Smooth muscle cell (in vitro differentiated cells): ENCODE results near the gene SPTSSA. TPM values are rescaled to one million over a fixed set of nuclear protein-coding genes. Genes with fewer than 3 reads are reported as not detected.

ENCODE experiments used
- DNase-seq: peaks from one replicate; lab custom pipeline; 2025; ENCODE audit not compliant: unreplicated experiment; lab: John Stamatoyannopoulos, UW
- H2AFZ ChIP-seq: fragments of 200-600 bp; sonication (generic); 2 replicates; pipeline ENCODE4 v1.6.0; 2016; ENCODE audit warnings: antibody characterized with exemption, low read depth, mild to moderate bottlenecking
- H3F3A ChIP-seq: fragments of 200-600 bp; sonication (generic); 2 replicates; pipeline ENCODE4 v1.6.0; 2017; ENCODE audit warnings: antibody characterized with exemption, low read depth
- H3K27ac ChIP-seq: fragments of 200-600 bp; sonication (generic); 2 replicates; pipeline ENCODE4 v1.5.1; 2016; ENCODE audit warnings: low read depth, mild to moderate bottlenecking
- H3K27me3 ChIP-seq: fragments of 200-600 bp; sonication (generic); 2 replicates; pipeline ENCODE4 v1.6.1; 2016; ENCODE audit warnings: low read depth, mild to moderate bottlenecking
- H3K36me3 ChIP-seq: fragments of 200-600 bp; sonication (generic); 2 replicates; pipeline ENCODE4 v1.5.1; 2016; ENCODE audit warnings: low read depth
- H3K4me1 ChIP-seq: fragments of 200-600 bp; sonication (generic); 2 replicates; pipeline ENCODE4 v1.5.1; 2016; ENCODE audit warnings: low read depth
- H3K4me2 ChIP-seq: fragments of 200-600 bp; sonication (generic); 2 replicates; pipeline ENCODE4 v1.6.0; 2016; ENCODE audit warnings: mild to moderate bottlenecking
- H3K4me3 ChIP-seq: fragments of 200-600 bp; sonication (generic); 2 replicates; pipeline ENCODE4 v1.5.1; 2016; ENCODE audit warnings: mild to moderate bottlenecking
- H3K79me2 ChIP-seq: fragments of 200-600 bp; sonication (generic); 2 replicates; pipeline ENCODE4 v1.6.0; 2016; ENCODE audit warnings: low read depth, mild to moderate bottlenecking
- H3K9ac ChIP-seq: fragments of 200-600 bp; sonication (generic); 2 replicates; pipeline ENCODE4 v1.6.0; 2016; ENCODE audit warnings: low read depth
- H3K9me3 ChIP-seq: fragments of 200-600 bp; sonication (generic); replicated peaks from 2 replicates; pipeline ENCODE4 v1.5.1; 2016; ENCODE audit warnings: low read depth
- H4K20me1 ChIP-seq: fragments of 200-600 bp; sonication (generic); 2 replicates; pipeline ENCODE4 v1.6.0; 2016; ENCODE audit warnings: low read depth
- CTCF ChIP-seq: fragments of 200-600 bp; sonication (generic); IDR thresholded peaks from 2 replicates; pipeline ENCODE4 v1.5.1; 2017; ENCODE audit warnings: borderline replicate concordance, mild to moderate bottlenecking, antibody characterized with exemption; ENCODE audit not compliant: insufficient read depth, poor library complexity, severe bottlenecking
- WGBS: methylation state at CpG from one replicate; pipeline ENCODE4 v1.1.7; 2016; ENCODE audit warnings: low lambda C conversion rate; 5-methylcytosine and 5-hydroxymethylcytosine counted together
- polyA plus RNA-seq: library from polyadenylated mRNA; unstranded; fragments of >200 nt; fragmentation: Nextera tagmentation; extraction: Ambion mirVana; gene quantifications from 2 replicates; pipeline ENCODE4 v1.2.1, GENCODE V29; 2016
- total RNA-seq: library from RNA; depleted of rRNA; stranded (reverse); fragments of >200 nt; gene quantifications from 2 replicates; pipeline ENCODE4 v1.2.3, GENCODE V29; 2014

Gene SPTSSA
- total and polyA plus RNA-seq, 2 experiments from 2014 or later, result 22.8 to 23.7 TPM

GRCh38 chr14:34474187-34474679 lies 12.2 kb upstream of the SPTSSA start:
- no peak for TF ChIP-seq CTCF
- Histone ChIP-seq H3K4me1 (no peaks in the 10 kb centered on the region), H3K36me3 (no peaks in the 10 kb centered on the region), H3F3A (no peaks in the 10 kb centered on the region), H3K27me3 (no peaks in the 10 kb centered on the region), H3K9ac (no peak overlapping the region), H2AFZ (no peak overlapping the region), H3K4me3 (no peak overlapping the region), H3K4me2 (no peak overlapping the region), H3K9me3 (no peaks in the 10 kb centered on the region), H4K20me1 (no peaks in the 10 kb centered on the region), H3K79me2 (no peaks in the 10 kb centered on the region), H3K27ac (no peak overlapping the region)
- DNase-seq, result no peak
- whole genome bisulfite sequencing, result 87% methylated on average over 2 of the region's 2 CpGs

GRCh38 chr14:34472706-34473279 lies 10.8 kb upstream of the SPTSSA start:
- H3K27ac ChIP-seq, result no peak overlapping the region
- no peaks in the 10 kb centered on the region for H3K36me3 ChIP-seq
- TF ChIP-seq CTCF, result no peak
- H3K9me3 ChIP-seq, result no peaks in the 10 kb centered on the region
- no peak overlapping the region for H3K4me3 ChIP-seq
- no peak for DNase-seq
- no peaks in the 10 kb centered on the region for H4K20me1 ChIP-seq
- H3K9ac ChIP-seq, result no peak overlapping the region
- H3K79me2 ChIP-seq, result no peaks in the 10 kb centered on the region
- H3K4me1 ChIP-seq, result no peaks in the 10 kb centered on the region
- H2AFZ ChIP-seq, result no peak overlapping the region
- H3K27me3 ChIP-seq, result no peaks in the 10 kb centered on the region
- H3F3A ChIP-seq, result no peaks in the 10 kb centered on the region
- no peak overlapping the region for H3K4me2 ChIP-seq
- 93% methylated on average over 6 of the region's 6 CpGs for WGBS

- no peak overlapping the region for H3K4me2 ChIP-seq
- no peaks in the 10 kb centered on the region for H3K27me3 ChIP-seq
These were observed 8.3 kb upstream of the SPTSSA start for GRCh38 chr14:34470319-34470718.

More at GRCh38 chr14:34470319-34470718, 8.3 kb upstream of the SPTSSA start:
- no peaks in the 10 kb centered on the region for H3K36me3 ChIP-seq
- no peaks in the 10 kb centered on the region for H3K79me2 ChIP-seq
- no peak overlapping the region for H3K27ac ChIP-seq
- DNase-seq, result no peak
- no peaks in the 10 kb centered on the region for H3K9me3 ChIP-seq
- H4K20me1 ChIP-seq, result no peaks in the 10 kb centered on the region
- H3F3A ChIP-seq, result no peaks in the 10 kb centered on the region
- no peaks in the 10 kb centered on the region for H3K4me1 ChIP-seq
- no peak overlapping the region for H2AFZ ChIP-seq
- no peak overlapping the region for H3K9ac ChIP-seq
- TF ChIP-seq CTCF, result no peak
- H3K4me3 ChIP-seq, result no peak overlapping the region
